Glomerular visceral epithelial cell (primary cell): Measurements from ENCODE around the gene CSN1S1.

Experiments
- DNase-seq: peaks from one replicate; pipeline ENCODE4 v3.0.0-alpha.2; 2016; ENCODE audit errors: extremely low spot score

Gene CSN1S1

DNA sequence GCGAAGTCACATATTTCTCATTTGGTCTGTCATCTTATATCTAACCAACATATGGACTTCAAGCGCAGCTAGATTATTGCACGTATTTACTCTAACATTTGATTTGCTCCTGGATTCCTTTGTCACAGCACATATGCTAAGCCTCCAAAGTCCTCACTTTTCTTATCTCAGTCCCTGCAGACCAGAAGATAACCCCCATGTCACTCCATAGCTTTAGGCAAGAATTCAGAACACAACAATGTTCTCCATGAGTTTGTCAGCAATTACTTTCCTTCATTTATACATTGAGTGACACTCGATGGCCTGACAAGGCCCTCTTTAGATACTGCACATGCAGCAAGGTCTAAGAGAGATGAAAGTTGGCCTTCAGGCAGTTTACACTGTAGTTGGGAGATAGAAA is 60.1 kb downstream of the CSN1S1 start:
- no peak for DNase-seq

DNA sequence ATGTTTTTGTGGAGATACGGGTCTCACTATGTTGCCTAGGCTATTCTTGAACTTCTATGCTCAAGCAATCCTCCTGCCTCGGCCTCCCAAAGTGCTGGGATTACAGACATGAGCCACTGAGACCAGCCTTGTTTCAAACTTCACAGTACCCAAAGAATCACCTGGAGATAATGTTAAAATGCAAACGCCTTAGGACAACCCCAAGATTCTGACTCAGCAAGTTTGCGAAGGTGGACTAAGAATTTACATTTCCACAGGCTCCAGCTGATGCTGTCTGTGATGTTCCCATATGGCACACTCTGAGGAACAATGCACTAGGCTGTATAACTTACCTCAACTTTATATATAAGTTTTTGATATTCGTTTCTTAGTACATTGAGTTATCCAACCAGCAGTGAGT is 63.9 kb downstream of the CSN1S1 start:
- DNase-seq, result no peak

DNA sequence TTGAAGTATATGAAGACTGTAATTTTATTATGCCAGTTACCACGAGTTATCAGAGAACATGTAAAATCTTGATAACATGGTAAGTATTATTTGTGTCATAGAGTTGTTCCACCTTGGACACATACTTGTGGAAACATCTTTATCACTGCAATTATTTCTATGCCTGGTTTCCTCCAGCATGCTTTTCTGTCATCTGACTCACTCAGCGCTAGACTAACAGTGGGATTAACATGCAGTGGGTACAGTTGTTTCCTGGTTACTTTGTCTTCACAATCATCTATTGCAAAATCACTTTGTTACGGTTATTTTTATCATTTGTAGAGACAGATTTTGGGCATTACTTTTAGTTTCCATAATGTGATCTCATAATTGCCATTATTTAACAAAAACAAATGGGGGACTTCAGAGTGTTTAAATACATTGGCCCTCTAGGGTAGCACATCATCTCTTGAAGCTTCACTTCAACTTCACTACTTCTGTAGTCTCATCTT is 64.7 kb downstream of the CSN1S1 start, which contains the start of gene STATH:
Gene STATH (plus strand): TSS at position 441 of the 491 bp plus-strand sequence. CDS start 2,472 bp downstream, outside the sequence.
- DNase-seq, result peak; percentile 2
